ENCODE results near the gene EIF4G3.
"Not testable (repeated sequence)": the region's sequence is repeated elsewhere in the genome, so short reads cannot be mapped to it uniquely, and the experiment has no call there.

- not testable (repeated sequence) for TF ChIP-seq CTCF (IDR thresholded peaks at IDR 0.05; ENCODE audit: low read length); EZH2 (optimal IDR thresholded peaks at IDR 0.05; ENCODE audit: low read depth, low read length); EZH2phosphoT487 (IDR thresholded peaks at IDR 0.05; ENCODE audit: low read length)
Observed at GRCh38 chr1:21136344-21136743, 40.4 kb downstream of the EIF4G3 start.
